Neural progenitor cell (in vitro differentiated cells): ENCODE results near the gene GABRA5. TPM values are rescaled to one million over a fixed set of nuclear protein-coding genes. Genes with fewer than 3 reads are reported as not detected.

Experiments used
- DNase-seq: peaks from one replicate; pipeline ENCODE4 v3.0.0-alpha.2; 2016; ENCODE audit warnings: low spot score
- H2AFZ ChIP-seq: fragments of 200-600 bp; sonication (generic); replicated peaks from 2 replicates; pipeline ENCODE4 v1.6.1; 2016; ENCODE audit warnings: antibody characterized with exemption
- H3F3A ChIP-seq: fragments of 200-600 bp; sonication (generic); 2 replicates; pipeline ENCODE4 v1.6.1; 2016; ENCODE audit warnings: antibody characterized with exemption, low read depth
- H3K27ac ChIP-seq: fragments of 200-600 bp; sonication (generic); 2 replicates; pipeline ENCODE4 v1.5.1; 2016; ENCODE audit warnings: mild to moderate bottlenecking
- H3K27me3 ChIP-seq: fragments of 200-600 bp; sonication (generic); 2 replicates; pipeline ENCODE4 v1.6.1; 2016; ENCODE audit warnings: mild to moderate bottlenecking, moderate library complexity
- H3K36me3 ChIP-seq: fragments of 200-600 bp; sonication (generic); 2 replicates; pipeline ENCODE4 v1.5.1; 2016
- H3K4me1 ChIP-seq: fragments of 200-600 bp; sonication (generic); 2 replicates; pipeline ENCODE4 v1.6.1; 2016; ENCODE audit warnings: mixed run types
- H3K4me2 ChIP-seq: fragments of 200-600 bp; sonication (generic); 2 replicates; pipeline ENCODE4 v1.6.1; 2016
- H3K4me3 ChIP-seq: fragments of 200-600 bp; sonication (generic); 2 replicates; pipeline ENCODE4 v1.5.1; 2016
- H3K79me2 ChIP-seq: fragments of 200-600 bp; sonication (generic); 2 replicates; pipeline ENCODE4 v1.6.1; 2016; ENCODE audit warnings: low read depth
- H3K9ac ChIP-seq: fragments of 200-600 bp; sonication (generic); 2 replicates; pipeline ENCODE4 v1.6.1; 2016
- H3K9me3 ChIP-seq: fragments of 200-600 bp; sonication (generic); 2 replicates; pipeline ENCODE4 v1.5.1; 2016; ENCODE audit warnings: low read depth
- H4K20me1 ChIP-seq: fragments of 200-600 bp; sonication (generic); 2 replicates; pipeline ENCODE4 v1.6.1; 2016; ENCODE audit warnings: low read depth
- H3K27ac Mint-ChIP-seq: 3 replicates; pipeline ENCODE4 v1.8.0; 2021; ENCODE audit warnings: mixed read lengths
- H3K27me3 Mint-ChIP-seq: 2 replicates; pipeline ENCODE4 v1.8.0; 2022; ENCODE audit warnings: low read depth, mild to moderate bottlenecking, inconsistent platforms, moderate library complexity, mixed read lengths; ENCODE audit not compliant: insufficient read depth
- H3K36me3 Mint-ChIP-seq: 3 replicates; pipeline ENCODE4 v1.8.0; 2021; ENCODE audit warnings: mixed read lengths
- H3K4me1 Mint-ChIP-seq: 3 replicates; pipeline ENCODE4 v1.8.0; 2021; ENCODE audit warnings: mixed read lengths
- H3K4me3 Mint-ChIP-seq: 3 replicates; pipeline ENCODE4 v1.8.0; 2021; ENCODE audit warnings: mild to moderate bottlenecking, moderate library complexity, mixed read lengths
- H3K9me3 Mint-ChIP-seq: 3 replicates; pipeline ENCODE4 v1.8.0; 2020; ENCODE audit warnings: mixed read lengths
- CTCF ChIP-seq: fragments of 200-600 bp; sonication (generic); IDR thresholded peaks from 2 replicates; pipeline ENCODE4 v1.5.1; 2017; ENCODE audit warnings: antibody characterized with exemption, mild to moderate bottlenecking
- EZH2 ChIP-seq: fragments of 200-600 bp; sonication (generic); IDR thresholded peaks from 2 replicates; pipeline ENCODE4 v1.6.1; 2017; ENCODE audit warnings: antibody characterized with exemption, mild to moderate bottlenecking, moderate library complexity
- EZH2phosphoT487 ChIP-seq: fragments of 200-600 bp; sonication (generic); IDR thresholded peaks from 2 replicates; pipeline ENCODE4 v1.6.1; 2017; ENCODE audit warnings: antibody characterized with exemption
- total RNA-seq: library from RNA; depleted of rRNA; stranded (reverse); fragments of >200 nt; gene quantifications from 2 replicates; pipeline ENCODE4 v1.2.3, GENCODE V29; 2015; ENCODE audit warnings: low replicate concordance

The GABRA5 gene
- total RNA-seq, 1 donor from 2014 or later, result 3.0 TPM

GRCh38 chr15:26873846-26874245 is 7.0 kb downstream of the GABRA5 start:
- H3F3A ChIP-seq, result no peaks in the 10 kb centered on the region
- H3K4me1 Mint-ChIP-seq, result peaks cover 6% of the 10 kb centered on the region
- peaks cover 7% of the 10 kb centered on the region for H3K4me1 ChIP-seq
- no peak for DNase-seq
- no peaks in the 10 kb centered on the region for H3K79me2 ChIP-seq
- no peak overlapping the region for H2AFZ ChIP-seq
- H3K27me3 Mint-ChIP-seq, result peaks cover 13% of the 10 kb centered on the region
- no peak overlapping the region for H3K4me3 ChIP-seq
- no peak for TF ChIP-seq EZH2
- no peak for TF ChIP-seq CTCF
- TF ChIP-seq EZH2phosphoT487, result no peak
- no peaks in the 10 kb centered on the region for H3K36me3 ChIP-seq
- no peak overlapping the region for H3K4me2 ChIP-seq
- no peak overlapping the region for H3K27ac Mint-ChIP-seq
- no peak overlapping the region for H3K4me3 Mint-ChIP-seq
- no peaks in the 10 kb centered on the region for H3K9me3 Mint-ChIP-seq
- no peak overlapping the region for H3K27ac ChIP-seq
- H4K20me1 ChIP-seq, result no peaks in the 10 kb centered on the region
- H3K9me3 ChIP-seq, result no peaks in the 10 kb centered on the region
- H3K9ac ChIP-seq, result no peak overlapping the region
- H3K36me3 Mint-ChIP-seq, result no peaks in the 10 kb centered on the region
- peaks cover 19% of the 10 kb centered on the region for H3K27me3 ChIP-seq

GRCh38 chr15:26874774-26875475 is 8.1 kb downstream of the GABRA5 start:
- Mint-ChIP-seq H3K9me3 (no peaks in the 10 kb centered on the region), H3K36me3 (no peaks in the 10 kb centered on the region), H3K4me3 (no peak overlapping the region), H3K4me1 (peaks cover 6% of the 10 kb centered on the region), H3K27ac (no peak overlapping the region), H3K27me3 (peaks cover 5% of the 10 kb centered on the region)
- no peaks in the 10 kb centered on the region for H3K79me2 ChIP-seq
- no peak overlapping the region for H3K9ac ChIP-seq
- H3F3A ChIP-seq, result no peaks in the 10 kb centered on the region
- no peak overlapping the region for H3K4me2 ChIP-seq
- no peaks in the 10 kb centered on the region for H3K36me3 ChIP-seq
- DNase-seq, result no peak
- H4K20me1 ChIP-seq, result no peaks in the 10 kb centered on the region
- no peak overlapping the region for H3K27ac ChIP-seq
- H3K4me1 ChIP-seq, result peaks cover 7% of the 10 kb centered on the region
- no peak for TF ChIP-seq EZH2
- H3K9me3 ChIP-seq, result no peaks in the 10 kb centered on the region
- H3K27me3 ChIP-seq, result peaks cover 8% of the 10 kb centered on the region
- H2AFZ ChIP-seq, result no peak overlapping the region
- H3K4me3 ChIP-seq, result no peak overlapping the region

- no peak for DNase-seq
- no peak overlapping the region for H2AFZ ChIP-seq
- H3K27ac Mint-ChIP-seq, result no peak overlapping the region
- TF ChIP-seq EZH2 (no peak), CTCF (no peak), EZH2phosphoT487 (no peak)
- no peak overlapping the region for H3K9ac ChIP-seq
- H3K79me2 ChIP-seq, result no peaks in the 10 kb centered on the region
- H3K9me3 ChIP-seq, result no peaks in the 10 kb centered on the region
- no peaks in the 10 kb centered on the region for H3K36me3 ChIP-seq
- H3F3A ChIP-seq, result no peaks in the 10 kb centered on the region
- no peak overlapping the region for H3K27ac ChIP-seq
- H3K4me3 ChIP-seq, result no peak overlapping the region
- H3K27me3 Mint-ChIP-seq, result peaks cover 2% of the 10 kb centered on the region
- H3K4me1 ChIP-seq, result peaks cover 7% of the 10 kb centered on the region
- H3K27me3 ChIP-seq, result peaks cover 2% of the 10 kb centered on the region
- no peaks in the 10 kb centered on the region for H3K9me3 Mint-ChIP-seq
- H3K4me1 Mint-ChIP-seq, result peaks cover 6% of the 10 kb centered on the region
- H3K4me3 Mint-ChIP-seq, result no peak overlapping the region
- H3K36me3 Mint-ChIP-seq, result no peaks in the 10 kb centered on the region
- no peaks in the 10 kb centered on the region for H4K20me1 ChIP-seq
- no peak overlapping the region for H3K4me2 ChIP-seq
Measured at GRCh38 chr15:26875476-26875850, 8.6 kb downstream of the GABRA5 start.

GRCh38 chr15:26877831-26878230 is 11.0 kb downstream of the GABRA5 start:
- H3K27ac ChIP-seq, result no peak overlapping the region
- Mint-ChIP-seq H3K36me3 (no peaks in the 10 kb centered on the region), H3K4me3 (no peak overlapping the region), H3K9me3 (no peaks in the 10 kb centered on the region), H3K27ac (no peak overlapping the region), H3K27me3 (peaks cover 7% of the 10 kb centered on the region), H3K4me1 (no peaks in the 10 kb centered on the region)
- no peaks in the 10 kb centered on the region for H3F3A ChIP-seq
- no peak for DNase-seq
- no peak for TF ChIP-seq EZH2
- no peak for TF ChIP-seq EZH2phosphoT487
- TF ChIP-seq CTCF, result no peak
- H4K20me1 ChIP-seq, result no peaks in the 10 kb centered on the region
- no peak overlapping the region for H3K4me3 ChIP-seq
- H3K9ac ChIP-seq, result no peak overlapping the region
- H3K27me3 ChIP-seq, result no peaks in the 10 kb centered on the region
- H3K36me3 ChIP-seq, result no peaks in the 10 kb centered on the region
- no peak overlapping the region for H2AFZ ChIP-seq
- H3K4me1 ChIP-seq, result no peaks in the 10 kb centered on the region
- H3K79me2 ChIP-seq, result no peaks in the 10 kb centered on the region
- H3K9me3 ChIP-seq, result no peaks in the 10 kb centered on the region
- H3K4me2 ChIP-seq, result no peak overlapping the region
